Activated CD4-positive, alpha-beta T cell treated with anti-CD3 and anti-CD28 coated beads, Interleukin-2, amount 50 U/mL, for 4 hours (primary cell): Measurements from ENCODE around the gene CLEC16A.

Experiments used
- DNase-seq, 2 experiments: peaks; one replicate each; pipeline ENCODE4 v3.0.0-alpha.2; 2020

Gene CLEC16A

DNA sequence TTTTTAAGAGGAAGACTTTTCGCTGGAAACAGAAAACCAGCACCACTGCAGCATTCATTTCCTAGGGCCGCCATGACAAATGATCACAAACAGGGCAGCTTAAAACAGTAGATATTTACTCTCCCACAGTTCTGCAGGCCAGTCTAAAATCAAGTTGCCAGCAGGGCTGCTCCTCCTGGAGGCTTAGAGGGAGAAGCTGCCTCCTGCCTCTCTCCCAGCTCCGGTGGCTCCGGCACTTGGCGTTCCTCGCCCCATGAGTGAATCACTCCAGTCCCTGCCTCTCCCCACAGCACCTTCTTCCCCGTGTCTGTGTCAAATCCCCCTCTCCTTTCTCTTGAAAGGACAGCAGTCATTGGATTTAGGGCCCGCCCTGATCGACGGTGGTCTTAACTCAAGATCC, 239.6 kb downstream of the CLEC16A start:
- no peak for DNase-seq

DNA sequence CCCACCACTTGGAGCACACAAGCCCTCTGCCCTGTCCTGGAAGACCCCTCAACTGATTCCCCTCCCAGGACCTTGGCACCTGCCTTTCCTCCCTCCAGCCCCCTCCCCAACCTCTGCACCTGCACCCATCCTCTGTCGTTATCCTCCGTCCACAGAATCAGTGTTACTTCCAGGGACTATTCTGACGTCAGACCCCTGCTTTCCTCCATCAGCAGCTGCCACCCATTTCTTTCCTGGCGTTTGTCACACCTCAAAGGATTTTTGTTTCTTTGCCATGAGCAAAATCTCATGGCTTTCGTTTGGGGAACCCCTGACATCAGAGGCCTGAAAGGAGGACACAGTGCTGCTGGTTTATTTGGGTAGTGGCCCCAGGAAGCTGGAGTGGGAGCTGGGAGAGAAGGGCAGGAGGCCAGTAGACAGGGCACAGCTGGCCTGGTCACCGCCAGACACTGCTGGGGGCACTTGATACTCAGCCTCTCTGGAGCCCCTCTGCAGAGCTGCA, 243.2 kb downstream of the CLEC16A start:
- no peak for DNase-seq

DNA sequence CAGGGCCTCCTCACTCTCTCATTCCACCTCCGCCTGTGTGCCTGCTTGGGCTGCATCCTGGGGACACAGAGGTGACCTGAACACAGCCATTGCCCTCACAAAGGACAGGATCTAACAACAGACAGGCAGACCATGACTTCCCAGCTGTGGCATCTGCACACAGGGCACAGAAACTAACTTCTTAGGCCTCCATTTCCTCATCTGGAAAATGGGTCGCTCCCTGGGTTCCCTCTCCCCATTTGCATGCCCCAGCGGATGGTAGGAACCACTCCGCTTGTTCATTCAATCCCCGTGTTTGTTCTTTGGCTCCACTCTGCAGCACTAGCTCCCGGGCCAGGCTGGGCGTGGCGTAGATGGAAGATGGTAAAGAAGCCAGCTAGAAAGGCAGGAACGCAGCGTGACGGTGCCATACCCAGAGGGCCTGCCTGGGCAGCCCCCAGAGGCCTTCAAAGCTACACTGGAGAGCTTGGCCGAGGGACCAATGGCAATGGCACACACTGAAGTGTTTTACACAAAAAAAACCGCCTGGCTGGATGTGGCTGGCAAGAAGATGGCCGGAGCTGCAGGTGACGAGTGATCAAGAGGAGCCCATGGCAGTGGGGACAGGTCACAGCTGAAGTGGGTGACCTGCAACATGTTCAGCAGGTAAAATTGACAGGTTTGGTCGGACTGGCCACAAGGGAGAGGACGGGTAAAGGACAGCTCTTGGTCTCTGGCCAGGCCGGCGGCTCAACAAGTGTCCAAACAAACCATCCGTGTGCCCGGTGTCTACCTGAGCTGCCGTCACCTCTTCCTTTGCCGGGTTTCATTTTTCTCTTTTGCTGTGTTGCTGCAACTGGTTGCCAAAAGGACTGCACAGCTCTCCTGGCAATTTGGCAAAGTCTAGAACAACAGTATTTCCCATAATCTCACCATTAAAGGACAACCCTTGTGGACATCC, 244.7 kb downstream of the CLEC16A start:
- DNase-seq, result no peak

DNA sequence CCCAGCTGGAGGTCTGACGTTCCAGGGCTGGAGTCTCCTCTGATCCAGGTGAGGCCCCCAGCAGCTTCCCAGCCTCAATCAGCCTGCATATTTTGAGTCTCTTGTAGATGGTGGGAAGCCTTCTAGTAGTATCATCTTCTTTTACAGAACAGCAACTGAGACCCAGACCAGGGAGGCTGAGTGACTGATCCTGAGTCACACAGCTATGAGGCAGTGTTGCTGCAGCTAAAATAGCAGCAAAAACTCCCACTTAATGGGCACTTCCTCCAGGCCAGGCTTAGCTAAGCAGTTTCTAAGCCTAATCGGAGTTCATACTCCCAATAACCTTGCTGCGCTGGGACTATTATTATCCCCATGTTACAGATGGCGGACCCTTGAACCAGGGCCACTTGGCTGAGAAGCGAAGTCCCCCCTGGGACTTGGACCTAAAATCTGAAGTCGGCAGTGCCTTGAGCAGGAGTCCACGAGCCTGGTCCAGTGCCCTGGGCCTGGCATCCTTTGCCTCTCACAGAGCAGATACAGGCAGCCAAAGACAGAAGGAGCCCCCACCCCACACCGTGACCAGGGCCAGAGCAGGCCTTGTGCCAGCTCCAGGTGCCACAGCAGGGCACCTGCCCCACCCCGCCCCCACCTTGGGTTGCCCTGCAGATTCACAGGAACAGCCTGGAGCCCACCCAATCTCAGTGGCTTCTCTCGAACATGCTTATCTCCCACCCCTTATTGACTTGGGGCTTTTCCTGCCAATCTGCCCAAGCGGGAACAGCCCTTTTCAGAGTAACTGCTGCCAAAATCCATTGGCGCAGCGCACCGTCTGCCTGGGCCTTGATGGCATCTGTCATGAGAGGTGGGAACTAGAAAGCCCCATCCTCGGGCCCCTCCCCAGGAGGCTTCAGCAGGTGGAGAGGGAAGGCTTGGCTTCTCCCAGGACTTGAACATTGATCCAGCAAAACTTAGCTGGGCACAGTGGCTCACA, 246.5 kb downstream of the CLEC16A start:
- DNase-seq, result no peak

DNA sequence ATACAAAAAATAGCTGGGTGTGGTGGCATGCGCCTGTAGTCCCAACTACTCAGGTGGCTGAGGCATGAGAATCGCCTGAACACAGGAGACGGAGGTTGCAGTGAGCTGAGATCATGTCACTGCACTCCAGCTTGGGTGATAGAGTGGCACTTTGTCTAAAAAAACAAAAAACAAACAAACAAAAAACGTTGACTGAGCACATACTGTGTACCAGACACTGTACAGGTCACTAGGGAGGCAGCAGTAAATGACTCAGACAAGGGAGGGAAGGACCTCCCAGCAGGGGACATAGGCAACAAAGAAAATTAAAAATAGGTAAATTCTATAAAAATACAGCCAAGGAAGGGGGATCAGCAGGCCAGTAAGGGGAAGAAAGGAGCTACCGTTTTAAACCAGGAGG, 247.3 kb downstream of the CLEC16A start:
- DNase-seq, result no peak

DNA sequence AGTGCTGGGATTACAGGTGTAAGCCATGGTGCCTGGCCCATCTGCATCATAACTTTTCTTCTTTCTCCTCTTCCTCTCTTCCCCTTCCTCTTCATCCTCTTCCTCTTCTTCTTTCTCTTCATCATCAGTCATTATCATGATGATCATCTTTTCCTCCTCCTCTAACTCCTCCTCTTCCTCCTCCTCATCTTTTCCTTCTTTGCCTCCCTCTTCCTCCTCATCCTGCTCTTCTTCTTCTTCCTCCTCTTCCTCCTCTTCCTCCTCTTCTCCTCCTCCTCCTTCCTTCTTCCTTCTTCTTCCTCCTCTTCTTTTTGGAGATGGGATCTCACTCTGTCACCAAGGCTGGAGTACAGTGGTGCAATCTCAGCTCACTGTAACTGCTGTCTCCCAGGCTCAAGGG, 249.1 kb downstream of the CLEC16A start:
- DNase-seq, result no peak

DNA sequence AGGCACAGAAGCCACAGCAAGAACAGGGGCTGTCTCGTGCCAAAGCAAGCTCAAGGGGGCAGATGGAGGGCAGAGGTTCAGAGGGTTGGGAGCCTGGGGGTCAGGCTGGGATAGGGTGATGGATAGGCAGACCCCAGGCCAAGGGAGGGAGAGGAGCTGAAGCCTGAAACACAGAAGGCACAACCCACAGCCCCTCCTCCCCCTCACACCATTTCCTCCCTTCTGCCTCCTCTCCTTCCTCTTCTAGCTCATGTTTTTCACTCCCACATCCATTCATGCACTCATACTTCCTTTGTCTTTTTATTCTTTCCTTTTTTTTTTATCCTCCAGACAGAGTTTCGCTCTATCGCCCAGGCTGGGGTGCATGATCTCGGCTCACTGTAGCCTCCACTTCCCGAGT, 250.5 kb downstream of the CLEC16A start:
- no peak for DNase-seq

DNA sequence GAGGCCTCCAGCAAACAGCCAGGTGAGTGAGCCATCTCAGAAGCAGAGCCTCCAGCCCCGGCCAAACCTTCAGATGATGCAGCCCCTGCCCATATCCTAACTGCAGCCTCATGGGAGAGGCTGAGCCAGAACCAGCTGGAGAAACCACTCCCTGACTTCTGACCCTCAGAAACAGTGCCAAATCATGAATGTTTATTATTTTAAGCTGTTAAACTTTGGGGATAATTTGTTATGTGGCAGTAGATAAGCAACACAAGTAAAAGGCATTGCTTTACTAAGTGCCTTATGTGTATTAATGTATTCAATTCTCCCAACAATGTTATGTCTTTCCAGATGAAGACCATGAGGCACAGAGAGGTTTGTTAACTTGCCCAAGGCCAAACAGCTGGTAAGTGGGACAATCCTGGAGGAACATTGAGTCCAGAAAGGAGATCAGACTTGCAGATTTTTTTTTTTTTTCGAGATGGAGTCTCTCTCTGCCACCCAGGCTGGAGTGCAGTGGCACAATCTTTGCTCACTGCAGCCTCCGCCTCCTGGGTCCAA, 252.0 kb downstream of the CLEC16A start:
- DNase-seq, result no peak

DNA sequence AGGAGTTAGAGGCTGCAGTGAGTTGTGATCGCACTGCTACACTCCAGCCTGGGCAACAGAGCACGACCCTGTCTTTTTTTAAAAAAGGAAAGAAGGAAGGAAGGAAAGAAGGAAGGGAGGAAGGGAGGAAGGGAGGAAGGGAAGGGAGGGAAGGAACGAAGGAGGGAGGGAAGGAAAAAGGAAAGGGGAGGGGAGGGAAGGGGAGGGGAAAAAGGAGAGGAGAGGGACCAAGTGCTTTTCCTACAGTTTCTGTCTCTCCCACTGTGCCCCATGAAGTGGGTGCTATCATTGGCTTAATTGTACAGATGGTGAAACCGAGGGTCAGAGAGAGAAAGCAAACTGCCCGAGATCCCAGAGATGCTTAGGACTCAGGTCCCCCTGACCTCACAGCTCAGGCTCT, 254.0 kb downstream of the CLEC16A start:
- no peak for DNase-seq

DNA sequence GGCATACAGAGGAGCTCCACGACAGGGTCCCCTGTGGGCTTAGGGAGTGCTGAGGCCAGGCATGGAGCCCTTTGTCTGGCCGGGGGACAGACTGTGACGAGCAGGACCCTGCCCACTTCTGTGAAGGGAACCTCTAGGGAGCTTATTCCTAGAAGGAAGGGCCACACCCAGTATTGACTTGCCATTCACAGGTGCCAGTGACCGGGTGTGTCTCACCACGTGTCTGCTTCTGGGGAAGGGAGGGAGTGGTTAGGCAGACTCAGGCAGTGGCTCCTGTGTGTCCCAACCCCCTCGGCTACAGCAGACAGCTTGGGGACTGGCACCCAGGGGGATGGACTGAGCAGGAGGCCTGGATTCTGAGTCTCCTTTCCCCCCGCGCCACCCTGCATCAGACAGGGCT, 254.5 kb downstream of the CLEC16A start:
- no peak for DNase-seq

DNA sequence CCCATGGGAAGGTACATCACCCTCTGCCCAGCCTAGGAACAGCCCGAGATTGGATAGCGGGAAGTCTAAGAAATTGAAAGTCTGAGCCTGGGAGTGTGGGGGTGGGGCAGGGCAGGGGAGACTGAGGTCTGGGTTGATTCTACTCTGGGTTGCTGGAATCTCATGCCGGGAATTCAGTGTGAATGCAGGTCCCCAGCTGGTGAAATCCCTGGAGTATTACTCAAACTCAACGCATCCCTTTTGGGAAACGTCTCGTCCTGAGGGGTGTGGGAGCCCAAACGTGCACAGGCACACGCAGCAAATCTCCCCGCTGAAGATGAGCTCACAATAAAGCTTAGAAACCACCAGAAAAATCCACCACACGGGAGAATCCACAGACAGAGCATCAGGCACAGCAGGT, 256.2 kb downstream of the CLEC16A start:
- DNase-seq, result no peak

DNA sequence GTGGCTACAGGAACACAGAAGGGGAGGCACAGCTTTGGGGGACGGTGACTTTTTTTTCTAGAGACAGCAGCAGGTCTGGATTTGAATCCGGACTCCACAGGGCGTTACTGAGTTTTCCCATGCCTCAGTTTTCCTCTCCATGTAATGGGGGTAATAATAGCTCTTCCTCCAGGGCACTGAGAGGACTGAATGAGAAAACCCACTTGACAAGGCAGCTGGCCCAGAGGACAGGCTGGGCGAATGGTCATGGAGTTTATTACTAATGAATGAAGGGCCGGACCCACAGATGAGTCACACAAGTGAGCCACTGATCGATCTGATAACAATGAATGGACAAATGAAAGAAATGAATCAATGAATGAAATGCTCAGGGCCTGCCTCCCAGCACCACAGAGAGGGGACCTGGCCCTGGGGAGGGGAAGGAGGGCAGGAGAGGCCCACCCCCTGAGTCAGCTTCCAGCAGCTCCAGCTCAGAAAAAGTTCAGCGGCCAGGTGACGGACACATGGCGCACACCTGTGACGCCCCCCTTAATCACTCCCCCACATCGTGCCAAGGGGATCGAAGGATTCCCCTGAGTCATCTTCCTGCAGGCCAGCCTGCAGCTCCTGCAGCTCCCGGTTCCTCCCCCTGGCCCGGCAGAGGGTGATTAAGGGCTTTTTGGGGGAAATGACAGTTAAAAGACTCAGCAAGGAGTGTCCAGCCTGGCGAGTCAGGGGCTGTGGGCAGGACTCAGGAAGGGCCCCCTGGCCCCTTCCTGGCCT, 257.3 kb downstream of the CLEC16A start:
- DNase-seq, result no peak

DNA sequence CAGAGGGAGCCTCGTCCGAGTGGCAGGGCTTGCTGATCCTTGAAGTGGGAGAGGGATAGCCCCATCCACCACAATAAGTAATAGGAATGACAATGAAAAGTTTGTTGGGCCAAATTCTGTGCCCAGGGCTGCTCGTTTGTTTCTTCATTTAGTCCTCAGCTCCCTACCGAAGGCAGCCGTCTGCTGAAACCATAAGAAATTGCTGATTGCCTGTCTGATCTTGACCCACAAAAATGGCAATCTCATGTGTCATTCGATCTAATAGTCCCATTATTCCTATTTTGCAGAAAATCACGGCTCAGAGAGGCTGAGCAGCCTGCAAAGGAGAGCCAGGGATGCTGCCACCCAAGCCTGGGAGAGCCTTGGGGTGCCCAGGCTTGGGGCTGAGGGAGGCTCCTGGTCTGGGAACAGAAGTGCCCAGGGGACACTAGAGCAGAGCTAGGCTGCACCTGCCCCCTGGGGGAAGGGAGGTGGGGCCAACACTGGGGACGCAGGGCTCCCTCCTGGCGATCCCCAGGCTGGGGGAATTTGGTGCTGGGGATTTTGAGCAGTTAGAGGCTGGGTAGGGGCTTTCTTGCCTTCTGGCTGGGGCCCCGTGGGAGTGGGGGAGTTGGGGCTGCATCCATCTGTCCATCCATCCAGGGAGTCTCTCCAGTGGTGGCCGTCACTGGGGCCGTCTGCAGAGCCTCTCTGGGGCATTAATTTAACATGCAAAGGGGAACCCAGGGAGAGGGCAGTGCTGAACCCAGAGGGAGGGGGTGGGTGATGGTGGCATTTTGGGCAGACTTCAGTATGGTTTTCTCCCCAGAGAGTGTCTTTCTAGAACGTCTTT, 258.1 kb downstream of the CLEC16A start:
- no peak for DNase-seq

DNA sequence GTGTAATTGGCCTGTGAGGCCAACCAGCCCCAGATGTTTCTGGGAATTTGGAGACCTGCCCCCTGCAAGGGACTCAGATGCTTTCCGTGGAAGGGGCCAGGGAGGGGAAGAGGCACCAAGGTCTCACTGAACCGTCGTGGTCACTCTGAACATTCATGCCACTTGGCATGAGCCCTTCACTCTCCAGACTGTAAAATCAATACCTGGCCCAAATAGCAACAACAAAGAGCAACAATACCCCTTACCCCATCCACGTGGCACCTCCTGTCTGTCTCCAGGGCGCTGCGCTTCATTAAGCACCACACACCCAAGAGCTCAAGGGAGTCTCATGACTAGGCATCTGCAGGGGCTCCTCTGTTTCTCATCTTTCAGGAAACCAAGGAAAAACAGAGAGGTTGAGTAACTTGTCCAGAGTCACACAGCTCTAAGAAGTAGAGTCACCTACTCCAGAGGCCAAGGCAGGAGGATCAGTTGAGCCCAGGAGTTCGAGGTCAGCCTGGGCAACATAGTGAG, 258.8 kb downstream of the CLEC16A start:
- no peak for DNase-seq

DNA sequence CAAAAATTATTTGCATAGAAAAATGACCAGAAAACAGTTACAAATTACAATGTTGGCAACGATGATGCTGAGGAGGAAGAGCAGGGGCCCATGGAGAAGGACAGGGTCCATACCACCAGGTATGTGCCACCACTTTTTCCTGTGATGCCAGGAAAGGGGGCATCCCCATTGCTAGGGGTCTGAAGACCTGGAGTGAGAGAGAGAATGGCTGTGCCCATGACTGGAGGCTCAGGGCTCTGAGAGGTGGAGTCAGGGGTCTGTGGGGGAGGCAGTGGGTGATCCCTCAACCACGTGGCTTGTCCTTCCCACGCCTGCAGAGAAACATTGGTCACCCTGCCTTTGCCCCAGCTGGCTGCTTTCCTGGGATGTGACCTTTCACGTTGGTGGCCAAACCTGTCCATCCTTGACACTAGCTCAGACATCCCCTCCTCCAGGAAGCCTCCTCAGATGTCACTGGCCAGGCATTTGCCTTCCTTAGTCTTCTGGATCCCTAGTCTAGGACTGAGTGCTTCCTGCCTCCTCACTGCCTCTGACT, 260.2 kb downstream of the CLEC16A start:
- no peak for DNase-seq

DNA sequence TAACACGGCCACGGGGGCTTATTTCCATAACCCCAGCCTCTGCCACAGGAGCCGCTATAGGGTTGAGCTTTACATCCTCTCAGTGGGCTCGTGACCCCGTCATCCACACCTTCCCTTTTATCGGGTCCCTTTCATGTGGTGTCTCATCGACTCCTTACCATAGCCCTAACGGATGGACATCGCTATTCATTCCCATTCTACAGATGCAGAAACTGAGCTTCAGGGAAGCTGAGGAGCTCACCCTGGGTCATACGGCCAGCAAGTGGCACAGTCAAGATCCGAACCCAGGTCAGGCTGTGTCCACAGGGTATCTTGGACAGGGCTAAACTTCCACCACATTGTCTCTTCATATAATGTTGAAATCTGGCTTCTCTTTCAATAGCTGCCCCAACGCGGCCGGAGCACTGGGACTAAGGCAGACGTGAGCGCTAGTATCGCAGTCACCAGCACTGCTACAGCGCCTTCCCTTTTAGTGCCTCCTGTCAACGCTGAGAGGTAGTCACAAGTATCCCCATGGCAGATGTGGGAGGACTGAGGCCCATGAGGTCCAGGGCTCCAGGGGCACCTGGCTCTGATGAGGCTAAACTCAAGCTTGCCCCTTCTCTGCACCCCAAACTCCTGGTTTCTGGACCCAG, 260.8 kb downstream of the CLEC16A start:
- no peak for DNase-seq

DNA sequence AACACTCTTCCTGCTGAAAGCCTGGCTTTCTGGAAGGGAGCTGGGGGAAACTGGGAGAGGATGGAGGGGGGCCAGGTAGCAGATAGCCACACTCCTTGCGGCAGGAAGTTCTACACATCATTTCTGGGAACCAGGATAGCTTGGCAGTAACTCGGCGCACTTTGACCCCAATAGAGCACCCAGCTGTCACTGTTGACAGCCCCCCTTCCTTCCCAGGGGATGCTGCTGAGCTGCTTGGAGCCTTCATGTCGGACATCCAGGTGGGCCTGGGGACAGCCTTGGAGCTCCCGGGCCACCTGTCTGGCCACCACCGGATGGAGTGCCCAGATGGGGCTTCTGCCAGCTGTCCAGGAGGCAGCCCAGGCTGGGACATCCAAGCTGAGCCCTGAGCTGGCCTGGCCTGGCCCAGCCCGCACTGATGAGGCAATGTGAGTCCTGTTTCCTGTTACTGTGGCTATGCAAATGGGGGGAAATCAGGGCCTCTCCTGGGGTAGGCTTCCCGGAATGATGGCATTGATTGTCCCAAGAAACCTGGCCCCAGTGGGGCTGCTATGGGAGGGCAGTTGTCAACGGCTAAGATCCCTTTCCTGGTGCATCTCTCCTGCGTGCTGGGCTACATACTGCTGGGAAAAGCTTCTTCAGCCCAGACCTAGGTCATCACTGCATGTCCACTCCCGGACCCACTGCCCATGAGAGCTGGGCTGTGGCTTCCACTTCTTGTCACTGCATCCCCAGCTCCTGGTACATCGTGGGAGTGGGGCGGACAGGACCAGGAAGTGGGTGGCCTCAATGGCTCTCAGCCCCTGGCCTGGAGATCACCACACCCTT, 261.6 kb downstream of the CLEC16A start:
- no peak for DNase-seq

DNA sequence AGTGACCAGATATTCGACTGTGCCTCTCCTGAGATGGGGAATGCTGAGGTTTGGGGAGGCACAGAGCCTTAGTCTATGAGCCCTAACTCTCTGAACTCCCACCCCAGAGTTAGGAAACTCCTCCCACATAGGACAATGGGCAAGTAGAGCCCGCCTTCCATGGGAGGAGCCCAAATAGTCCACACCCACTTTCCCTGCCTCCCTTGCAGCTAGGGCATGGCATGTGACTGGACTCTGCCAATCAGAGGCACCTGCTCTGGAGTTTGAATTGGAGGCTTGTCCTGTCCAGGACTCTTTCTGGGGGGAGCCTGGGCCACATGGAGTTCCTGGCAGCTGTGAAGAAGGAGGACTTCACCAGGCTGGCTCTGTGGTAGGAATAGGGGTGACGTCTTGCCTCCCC, 263.3 kb downstream of the CLEC16A start:
- DNase-seq, result no peak

DNA sequence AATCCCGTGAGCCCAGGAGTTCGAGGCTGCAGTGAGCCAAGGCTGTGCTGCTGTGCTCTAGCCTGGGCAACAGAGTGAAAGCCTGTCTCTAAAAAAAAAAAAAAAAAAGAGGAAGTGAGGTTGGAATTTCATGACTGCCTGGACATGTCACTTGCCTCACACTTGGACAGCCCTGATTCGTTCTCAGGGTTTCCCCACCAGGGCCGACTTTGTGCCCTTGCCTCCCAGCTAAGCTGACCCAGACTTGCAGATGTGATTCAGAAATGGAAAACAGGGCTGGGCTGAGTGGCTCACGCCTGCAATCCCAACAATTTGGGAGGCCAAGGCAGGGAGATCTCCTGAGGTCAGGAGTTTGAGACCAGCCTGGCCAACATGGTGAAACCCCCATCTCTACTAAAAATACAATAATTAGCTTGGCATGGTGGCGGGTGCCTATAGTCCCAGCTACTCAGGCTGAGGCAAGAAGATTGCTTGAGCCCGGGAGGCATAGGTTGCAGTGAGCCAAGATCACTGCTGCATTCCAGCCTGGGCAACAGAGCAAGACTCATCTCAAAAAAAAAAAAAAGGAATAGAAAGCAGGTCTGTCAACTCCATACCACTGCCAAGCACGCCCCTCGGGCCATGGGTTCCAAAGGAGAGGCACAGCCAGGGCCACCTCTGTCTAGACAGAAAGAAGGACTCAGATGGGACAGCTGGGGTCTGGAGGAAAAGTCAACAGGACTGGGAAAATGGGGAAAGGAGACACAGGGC, 264.7 kb downstream of the CLEC16A start:
- DNase-seq, result no peak
